Loucy (cell line): ENCODE data around the gene PRRC2B.

Experiments used
- H2AFZ ChIP-seq: fragments of 200-600 bp; sonication (generic); 2 replicates; pipeline ENCODE4 v1.6.0; 2016; ENCODE audit warnings: antibody characterized with exemption, mild to moderate bottlenecking, low read length, moderate library complexity
- H3F3A ChIP-seq: fragments of 200-600 bp; 2 replicates; pipeline ENCODE4 v1.6.0; 2016; ENCODE audit warnings: antibody characterized with exemption, low read depth, mild to moderate bottlenecking
- H3K27me3 ChIP-seq: fragments of 200-600 bp; sonication (generic); 2 replicates; pipeline ENCODE4 v1.6.1; 2014; ENCODE audit warnings: low read length, mild to moderate bottlenecking; ENCODE audit not compliant: insufficient read depth, poor library complexity, severe bottlenecking
- H3K36me3 ChIP-seq: fragments of 200-600 bp; sonication (generic); 2 replicates; pipeline ENCODE4 v1.6.1; 2016; ENCODE audit warnings: low read length; ENCODE audit not compliant: insufficient read depth
- H3K4me1 ChIP-seq: fragments of 200-600 bp; sonication (generic); 2 replicates; pipeline ENCODE4 v1.5.1; 2014; ENCODE audit warnings: low read length, mild to moderate bottlenecking; ENCODE audit not compliant: insufficient read depth, poor library complexity, severe bottlenecking
- H3K4me2 ChIP-seq: fragments of 200-600 bp; sonication (generic); 2 replicates; pipeline ENCODE4 v1.6.0; 2014; ENCODE audit warnings: antibody characterized with exemption, low read length, low read depth, mild to moderate bottlenecking; ENCODE audit not compliant: poor library complexity, severe bottlenecking
- H3K4me3 ChIP-seq: fragments of 200-600 bp; sonication (generic); 2 replicates; pipeline ENCODE4 v1.5.1; 2014; ENCODE audit warnings: low read length, mild to moderate bottlenecking, mixed read lengths; ENCODE audit not compliant: poor library complexity, severe bottlenecking
- H3K79me2 ChIP-seq: fragments of 200-600 bp; sonication (generic); 2 replicates; pipeline ENCODE4 v1.6.1; 2014; ENCODE audit warnings: low read length; ENCODE audit not compliant: insufficient read depth
- H3K9ac ChIP-seq: fragments of 200-600 bp; sonication (generic); 2 replicates; pipeline ENCODE4 v1.6.0; 2014; ENCODE audit warnings: mild to moderate bottlenecking, low read depth, low read length, moderate library complexity; ENCODE audit not compliant: poor library complexity, severe bottlenecking
- H3K9me2 ChIP-seq: fragments of 200-600 bp; sonication (generic); replicated peaks from 2 replicates; pipeline ENCODE4 v1.6.1; 2016; ENCODE audit warnings: low read depth, low read length, mixed read lengths
- H3K9me3 ChIP-seq: fragments of 200-600 bp; sonication (generic); 2 replicates; pipeline ENCODE4 v1.6.1; 2014; ENCODE audit warnings: mild to moderate bottlenecking, antibody characterized with exemption, low read length, low read depth; ENCODE audit not compliant: insufficient read depth
- H4K20me1 ChIP-seq: fragments of 200-600 bp; sonication (generic); 2 replicates; pipeline ENCODE4 v1.6.0; 2014; ENCODE audit warnings: antibody characterized with exemption, low read length, mild to moderate bottlenecking; ENCODE audit not compliant: insufficient read depth, poor library complexity, severe bottlenecking
- EZH2phosphoT487 ChIP-seq: fragments of 200-600 bp; IDR thresholded peaks from 2 replicates; pipeline ENCODE4 v1.6.1; 2018; ENCODE audit warnings: antibody characterized with exemption, mild to moderate bottlenecking, moderate library complexity, borderline replicate concordance
- TF ChIP-seq, protein P1 (sequence below): fragments of 200-600 bp; sonication (generic); conservative IDR thresholded peaks from 2 replicates; pipeline ENCODE4 v1.5.1; 2014; ENCODE audit warnings: mild to moderate bottlenecking, antibody characterized with exemption, low read length

Gene PRRC2B

DNA sequence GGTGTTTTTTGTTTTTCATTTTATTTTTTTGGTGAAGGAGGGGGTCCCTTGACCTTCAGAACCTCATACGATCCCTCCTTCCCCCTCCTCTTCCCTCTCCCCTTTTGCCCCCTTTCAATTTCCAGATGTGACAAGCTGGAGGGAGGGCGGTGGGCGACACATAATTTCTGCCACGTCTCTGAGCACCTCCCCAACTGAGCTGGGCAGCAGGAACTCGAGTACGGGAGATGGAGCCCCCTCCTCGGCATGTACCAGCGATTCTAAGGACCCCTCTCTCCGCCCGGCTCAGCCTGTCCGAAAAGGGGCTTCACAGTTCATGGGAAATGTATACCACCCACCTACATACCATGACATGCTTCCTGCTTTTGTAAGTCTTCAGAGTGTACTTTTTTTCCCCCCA, 52.4 kb downstream of the PRRC2B start:
- Histone ChIP-seq H3K4me3 (no peak overlapping the region), H3K4me1 (no peaks in the 10 kb centered on the region), H3K9ac (no peak overlapping the region), H3K9me2 (no peaks in the 10 kb centered on the region), H3K36me3 (peaks cover 92% of the 10 kb centered on the region), H3K27me3 (no peaks in the 10 kb centered on the region), H3K4me2 (no peak overlapping the region), H3F3A (no peaks in the 10 kb centered on the region), H3K79me2 (no peaks in the 10 kb centered on the region; the same call in 1 of the 2 replicates), H4K20me1 (peaks cover 19% of the 10 kb centered on the region), H3K9me3 (no peaks in the 10 kb centered on the region), H2AFZ (no peak overlapping the region)
- TF ChIP-seq, protein P1, sequence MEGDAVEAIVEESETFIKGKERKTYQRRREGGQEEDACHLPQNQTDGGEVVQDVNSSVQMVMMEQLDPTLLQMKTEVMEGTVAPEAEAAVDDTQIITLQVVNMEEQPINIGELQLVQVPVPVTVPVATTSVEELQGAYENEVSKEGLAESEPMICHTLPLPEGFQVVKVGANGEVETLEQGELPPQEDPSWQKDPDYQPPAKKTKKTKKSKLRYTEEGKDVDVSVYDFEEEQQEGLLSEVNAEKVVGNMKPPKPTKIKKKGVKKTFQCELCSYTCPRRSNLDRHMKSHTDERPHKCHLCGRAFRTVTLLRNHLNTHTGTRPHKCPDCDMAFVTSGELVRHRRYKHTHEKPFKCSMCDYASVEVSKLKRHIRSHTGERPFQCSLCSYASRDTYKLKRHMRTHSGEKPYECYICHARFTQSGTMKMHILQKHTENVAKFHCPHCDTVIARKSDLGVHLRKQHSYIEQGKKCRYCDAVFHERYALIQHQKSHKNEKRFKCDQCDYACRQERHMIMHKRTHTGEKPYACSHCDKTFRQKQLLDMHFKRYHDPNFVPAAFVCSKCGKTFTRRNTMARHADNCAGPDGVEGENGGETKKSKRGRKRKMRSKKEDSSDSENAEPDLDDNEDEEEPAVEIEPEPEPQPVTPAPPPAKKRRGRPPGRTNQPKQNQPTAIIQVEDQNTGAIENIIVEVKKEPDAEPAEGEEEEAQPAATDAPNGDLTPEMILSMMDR: no peak
- TF ChIP-seq EZH2phosphoT487: no peak

GRCh38 chr9:131447148-131447547, 53.3 kb downstream of the PRRC2B start:
- Histone ChIP-seq H3K79me2 (no peaks in the 10 kb centered on the region; the same call in 1 of the 2 replicates), H3K36me3 (peaks cover 90% of the 10 kb centered on the region), H4K20me1 (peaks cover 19% of the 10 kb centered on the region), H3K9ac (no peak overlapping the region), H3K4me2 (no peak overlapping the region), H3K9me2 (no peaks in the 10 kb centered on the region), H3K4me1 (no peaks in the 10 kb centered on the region), H2AFZ (no peak overlapping the region), H3K4me3 (no peak overlapping the region), H3K27me3 (no peaks in the 10 kb centered on the region), H3K9me3 (no peaks in the 10 kb centered on the region), H3F3A (no peaks in the 10 kb centered on the region)
- TF ChIP-seq, protein P1: no peak

DNA sequence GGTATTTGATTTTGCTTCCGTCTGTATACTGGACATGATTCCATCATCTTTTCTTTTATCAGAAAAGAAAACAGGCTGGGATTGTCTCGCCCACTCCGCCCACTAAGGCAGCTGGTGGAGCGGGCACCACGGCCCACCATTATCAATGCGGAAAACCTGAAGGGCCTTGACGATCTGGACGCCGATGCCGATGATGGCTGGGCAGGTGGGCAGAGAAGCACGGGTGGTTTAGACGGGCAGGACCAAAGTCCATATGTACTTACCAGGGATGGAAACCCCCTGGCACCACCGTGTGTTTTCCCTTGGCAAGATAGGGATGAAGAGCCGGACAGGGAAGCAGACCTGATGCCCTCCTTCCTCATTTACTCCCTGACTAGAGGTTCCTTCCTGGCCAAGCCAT, 53.7 kb downstream of the PRRC2B start:
- H3K4me2 ChIP-seq: no peak overlapping the region
- H3K36me3 ChIP-seq: peaks cover 90% of the 10 kb centered on the region
- H3F3A ChIP-seq: no peaks in the 10 kb centered on the region
- no peaks in the 10 kb centered on the region for H3K9me2 ChIP-seq
- peaks cover 1% of the 10 kb centered on the region; the same call in 1 of the 2 replicates for H3K79me2 ChIP-seq
- no peaks in the 10 kb centered on the region for H3K4me1 ChIP-seq
- TF ChIP-seq EZH2phosphoT487: no peak
- TF ChIP-seq, protein P1: no peak
- no peak overlapping the region for H2AFZ ChIP-seq
- peaks cover 17% of the 10 kb centered on the region for H4K20me1 ChIP-seq
- H3K9ac ChIP-seq: no peak overlapping the region
- H3K27me3 ChIP-seq: no peaks in the 10 kb centered on the region
- H3K9me3 ChIP-seq: no peaks in the 10 kb centered on the region
- H3K4me3 ChIP-seq: no peak overlapping the region
